ENCODE data around the gene GRIN2D.
A peak's percentile ranks its signal among the peaks of the same experiment; 100 is the strongest.

GRIN2D gene

GRCh38 chr19:48365602-48366001, 27.9 kb upstream of the GRIN2D start:
- H3K4me1 ChIP-seq (ENCODE audit: control insufficient read depth, insufficient read depth, low read length) = peaks cover 4% of the 10 kb centered on the region; the same call in 1 of the 2 replicates
- ChIA-PET POLR2A (no interaction called here), CTCF (interaction anchor here (1.0 to 3.3 kb wide), 2 partner anchors 26 kb away, joined by 4 to 28 read pairs; partner anchors contain the start of gene KDELR1)
- no peaks in the 10 kb centered on the region for H3K9me3 ChIP-seq (ENCODE audit: control insufficient read depth, insufficient read depth, low read depth, low read length)
- H3K4me3 ChIP-seq (ENCODE audit: low read depth, low read length) = no peak overlapping the region
- peaks cover 2 to 4% of the 10 kb centered on the region in 2 experiments; a peak in 2 of 3 replicates for H3K36me3 ChIP-seq (ENCODE audit: control insufficient read depth in 2 of 2, insufficient read depth in 1 of 2, low read length in 2 of 2)
- H3K27ac ChIP-seq (ENCODE audit: extremely low read depth, low read depth, low read length) = no peak overlapping the region
- TF ChIP-seq ZNF133 (tag by site-specific recombination; IDR thresholded peaks at IDR 0.05) (no peak), ZFHX2 (tag by site-specific recombination; conservative IDR thresholded peaks at IDR 0.05) (no peak), ZNF518A (tag by site-specific recombination; conservative IDR thresholded peaks at IDR 0.05; ENCODE audit: low read depth) (no peak), YY1 (tag by site-specific recombination; IDR thresholded peaks at IDR 0.05) (no peak), KLF8 (tag by site-specific recombination; IDR thresholded peaks at IDR 0.05) (no peak), ZBTB10 (tag by site-specific recombination; IDR thresholded peaks at IDR 0.05) (no peak), ZNF624 (tag by site-specific recombination; IDR thresholded peaks at IDR 0.05) (no peak)

GRCh38 chr19:48367855-48368254, 25.6 kb upstream of the GRIN2D start:
- Histone ChIP-seq H3K4me3 (ENCODE audit: low read depth, low read length) (no peak overlapping the region), H3K9me3 (ENCODE audit: control insufficient read depth, insufficient read depth, low read depth, low read length) (no peaks in the 10 kb centered on the region), H3K27ac (ENCODE audit: extremely low read depth, low read depth, low read length) (peak overlapping the region; percentile 17; the same call in 1 of the 2 replicates), H3K4me1 (ENCODE audit: control insufficient read depth, insufficient read depth, low read length) (peaks cover 8% of the 10 kb centered on the region), H3K36me3 (ENCODE audit: control insufficient read depth in 2 of 2, insufficient read depth in 1 of 2, low read length in 2 of 2) (no peaks in the 10 kb centered on the region; a peak in 1 of 3 replicates)
- ChIA-PET POLR2A (no interaction called here), CTCF (no interaction called here)
- no peak for TF ChIP-seq ZNF776 (tag by site-specific recombination; IDR thresholded peaks at IDR 0.05; ENCODE audit: borderline replicate concordance)

GRCh38 chr19:48368936-48369335, 24.5 kb upstream of the GRIN2D start:
- H3K27ac ChIP-seq (ENCODE audit: extremely low read depth, low read depth, low read length) = no peak overlapping the region
- no peaks in the 10 kb centered on the region for H3K9me3 ChIP-seq (ENCODE audit: control insufficient read depth, insufficient read depth, low read depth, low read length)
- H3K4me1 ChIP-seq (ENCODE audit: control insufficient read depth, insufficient read depth, low read length) = peaks cover 16% of the 10 kb centered on the region
- ChIA-PET CTCF (no interaction called here), POLR2A (no interaction called here)
- no peak overlapping the region for H3K4me3 ChIP-seq (ENCODE audit: low read depth, low read length)
- no peaks in the 10 kb centered on the region; a peak in 1 of 3 replicates for H3K36me3 ChIP-seq (ENCODE audit: control insufficient read depth in 2 of 2, insufficient read depth in 1 of 2, low read length in 2 of 2)
- TF ChIP-seq ZNF10 (tag by site-specific recombination; IDR thresholded peaks at IDR 0.05) (no peak), ZNF677 (tag by site-specific recombination; IDR thresholded peaks at IDR 0.05) (no peak), GFI1B (tag by site-specific recombination; IDR thresholded peaks at IDR 0.05) (no peak), HIC1 (tag by site-specific recombination; IDR thresholded peaks at IDR 0.05) (no peak), SP2 (tag by site-specific recombination; IDR thresholded peaks at IDR 0.05) (no peak), KLF10 (tag by site-specific recombination; IDR thresholded peaks at IDR 0.05) (no peak), ZNF398 (tag by site-specific recombination; IDR thresholded peaks at IDR 0.05) (no peak), ZNF248 (tag by site-specific recombination; IDR thresholded peaks at IDR 0.05) (no peak), IKZF3 (tag by site-specific recombination; IDR thresholded peaks at IDR 0.05) (no peak), ZNF146 (tag by site-specific recombination; IDR thresholded peaks at IDR 0.05) (no peak), YY2 (tag by site-specific recombination; IDR thresholded peaks at IDR 0.05) (no peak), ZNF837 (tag by site-specific recombination; IDR thresholded peaks at IDR 0.05) (no peak), ZNF223 (tag by site-specific recombination; IDR thresholded peaks at IDR 0.05) (no peak), ZXDB (tag by site-specific recombination; IDR thresholded peaks at IDR 0.05) (no peak)
